NK-92 (cell line): ENCODE measurements around the gene PEX11B.

Source experiments
- DNase-seq: peaks from one replicate; lab custom pipeline; 2025; ENCODE audit not compliant: unreplicated experiment; lab: John Stamatoyannopoulos, UW

Gene PEX11B, protein sequence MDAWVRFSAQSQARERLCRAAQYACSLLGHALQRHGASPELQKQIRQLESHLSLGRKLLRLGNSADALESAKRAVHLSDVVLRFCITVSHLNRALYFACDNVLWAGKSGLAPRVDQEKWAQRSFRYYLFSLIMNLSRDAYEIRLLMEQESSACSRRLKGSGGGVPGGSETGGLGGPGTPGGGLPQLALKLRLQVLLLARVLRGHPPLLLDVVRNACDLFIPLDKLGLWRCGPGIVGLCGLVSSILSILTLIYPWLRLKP

DNA sequence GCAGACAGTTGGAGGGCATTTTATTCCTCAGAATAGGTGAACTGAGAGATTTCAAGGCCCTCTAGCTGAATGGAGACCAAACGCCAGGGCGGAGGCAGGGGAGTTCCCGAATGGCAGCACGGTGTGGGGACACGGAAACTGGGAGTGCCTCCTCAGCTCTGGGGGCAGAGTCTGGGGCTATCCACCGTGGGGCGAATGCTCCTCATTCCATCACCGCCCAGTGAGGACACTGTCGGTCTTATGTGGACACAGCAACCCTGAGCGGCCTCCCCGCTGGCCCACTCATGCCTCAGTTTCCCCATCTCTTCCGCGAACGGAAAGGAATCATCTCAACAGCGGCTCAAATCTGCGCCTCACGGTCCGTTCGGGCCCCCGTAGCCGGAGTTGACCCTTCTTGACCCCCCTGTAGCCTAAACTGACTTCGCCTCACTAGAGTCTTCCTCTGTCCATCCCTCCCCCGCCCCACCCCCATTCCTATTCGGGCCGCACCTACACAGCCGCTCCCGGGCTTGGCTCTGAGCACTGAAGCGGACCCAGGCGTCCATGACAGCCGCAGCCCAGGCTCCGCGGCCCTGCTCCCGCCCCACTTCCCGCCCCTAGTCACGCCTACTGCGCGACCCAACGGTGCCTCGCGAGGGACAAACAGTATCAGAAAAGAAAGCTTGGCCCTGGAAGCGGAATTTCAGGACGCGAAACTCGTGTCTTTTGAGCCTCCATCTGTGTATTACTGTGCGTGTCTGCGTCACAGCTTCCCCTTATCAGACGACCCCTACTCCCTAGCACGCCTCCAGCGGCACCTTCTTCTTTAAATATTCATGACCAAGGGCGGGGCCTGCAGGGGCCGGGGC, at the start of gene PEX11B:
Gene PEX11B, minus strand, starts transcription at position 574 of the 848 bp plus-strand sequence. Its CDS starts 29 bp downstream, at position 545.
- DNase-seq = peak; percentile 49

DNA sequence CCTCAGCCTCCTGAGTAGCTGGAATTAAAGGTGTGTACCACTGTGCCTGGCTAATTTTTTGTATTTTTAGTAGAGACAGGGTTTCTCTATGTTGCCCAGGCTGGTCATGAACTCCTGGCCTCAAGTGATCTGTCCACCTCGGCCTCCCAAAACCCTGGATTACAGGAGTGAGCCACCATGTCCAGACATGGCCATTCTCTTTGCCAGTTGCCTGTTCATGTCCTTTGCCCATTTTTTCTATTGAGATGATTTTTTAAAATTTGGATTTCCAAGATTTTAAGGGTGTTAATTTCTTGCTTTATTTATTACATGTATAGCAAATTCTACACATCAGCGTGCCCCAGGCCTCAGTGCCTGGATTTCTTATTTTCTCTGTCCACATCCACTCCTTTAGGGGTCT, 48.8 kb upstream of the PEX11B start:
- DNase-seq = no peak

DNA sequence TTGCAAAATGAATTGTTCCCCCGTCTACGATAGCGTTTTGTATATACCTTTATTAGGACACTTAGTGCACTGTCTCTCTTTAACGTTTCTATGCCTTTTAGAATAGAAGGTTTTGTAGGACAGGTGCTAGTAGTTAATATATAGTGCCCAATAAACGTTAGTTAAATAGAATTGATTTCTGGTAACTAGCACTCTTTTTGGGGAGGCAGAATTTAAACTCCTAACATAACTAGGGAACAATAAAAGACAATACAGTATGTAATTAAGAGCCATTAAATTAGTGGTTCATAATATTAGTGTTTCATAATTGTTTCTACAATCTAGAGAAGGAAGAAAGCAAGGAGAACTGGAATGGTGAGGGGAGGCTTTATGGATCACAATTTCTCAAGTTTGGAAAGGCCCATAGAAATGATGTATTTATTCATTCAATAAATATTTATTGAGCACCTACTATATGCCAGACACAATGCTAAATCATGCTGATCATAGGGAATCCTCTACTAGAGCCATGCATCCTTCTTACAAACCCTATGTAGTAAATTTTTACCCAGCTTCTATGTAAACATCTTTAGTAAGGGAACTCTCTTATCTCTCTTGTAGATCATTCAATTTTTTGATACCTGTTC, 46.7 kb upstream of the PEX11B start:
- no peak for DNase-seq

DNA sequence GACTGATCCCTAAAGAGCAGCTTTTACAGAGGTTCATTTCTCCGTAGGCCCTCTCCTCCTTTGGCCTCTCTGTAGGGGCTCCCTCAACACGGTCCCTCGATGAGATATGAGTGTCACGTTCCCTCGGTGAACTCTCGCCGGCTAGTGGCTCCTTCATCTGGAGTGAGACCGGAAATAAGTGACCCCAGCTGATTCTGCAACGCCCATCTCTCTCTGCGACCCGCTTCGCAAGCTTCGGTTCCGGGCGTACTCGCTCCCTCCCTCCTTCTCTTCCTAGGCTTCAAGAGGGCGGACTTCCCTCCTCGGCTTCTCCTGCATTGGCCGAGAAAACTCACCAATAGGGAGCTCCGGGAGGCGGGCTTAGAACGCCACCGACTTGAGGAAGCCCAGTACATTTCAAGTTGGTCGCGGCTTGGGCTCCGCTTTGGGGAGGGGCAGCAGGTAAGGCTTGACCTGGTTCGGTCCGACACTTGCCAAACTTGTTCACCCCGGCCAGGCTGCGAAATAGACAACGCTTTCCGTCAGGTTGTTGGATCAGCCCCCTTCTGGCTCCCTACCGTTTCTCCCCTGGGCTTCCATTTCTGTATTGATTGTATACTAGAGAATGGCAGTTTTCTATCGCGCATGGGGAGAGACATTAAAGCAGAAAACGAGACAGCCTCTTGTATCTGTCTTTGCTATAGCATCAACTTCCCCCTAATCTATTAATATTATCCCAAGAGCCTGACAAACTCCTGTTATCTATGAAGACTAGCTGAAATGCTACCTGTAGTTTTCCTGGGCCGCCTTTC, 46.0 kb upstream of the PEX11B start, which contains the start of the genes ANKRD34A and POLR3GL:
Gene ANKRD34A, minus strand, starts transcription at position 248 of the 791 bp plus-strand sequence. CDS start 2,816 bp downstream, outside the sequence.
Gene POLR3GL, plus strand, starts transcription at position 363 of the 791 bp plus-strand sequence. CDS start 10,176 bp downstream, outside the sequence.
- peak; percentile 24 for DNase-seq

DNA sequence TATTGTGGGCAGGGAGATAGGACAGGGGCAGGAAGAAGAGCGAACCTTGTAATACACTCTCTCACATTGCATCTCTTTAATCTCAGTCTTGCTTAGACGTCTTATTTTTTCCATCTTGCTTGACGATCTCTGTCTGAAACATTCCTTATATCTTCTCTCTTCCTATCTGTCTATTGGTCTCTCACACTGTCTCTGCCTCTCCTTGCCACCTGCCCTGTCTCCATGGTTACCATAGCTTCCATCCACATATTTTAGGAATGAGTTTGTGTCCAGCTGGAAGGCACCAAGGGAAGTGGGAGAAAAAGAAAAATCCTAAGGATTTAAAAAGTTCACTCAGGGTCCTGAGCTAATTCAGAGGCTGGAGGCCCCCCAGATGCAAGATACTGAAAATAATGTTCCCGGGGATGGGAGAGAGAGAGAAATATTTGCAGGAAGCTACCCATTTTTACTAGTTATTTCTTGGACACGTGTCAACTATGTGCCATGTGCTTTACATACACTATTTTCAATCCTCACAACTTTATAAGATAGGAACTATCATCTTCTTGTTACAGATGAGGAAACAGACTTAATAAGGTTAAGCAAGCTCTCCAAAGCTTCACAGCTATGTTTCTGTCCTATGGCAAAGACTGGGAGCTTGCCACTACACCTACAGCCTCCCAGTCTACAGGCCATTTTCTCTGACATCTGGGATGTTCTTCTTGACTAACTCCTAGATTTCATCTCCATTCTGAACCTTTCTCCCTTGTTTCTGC, 44.9 kb upstream of the PEX11B start:
- no peak for DNase-seq

DNA sequence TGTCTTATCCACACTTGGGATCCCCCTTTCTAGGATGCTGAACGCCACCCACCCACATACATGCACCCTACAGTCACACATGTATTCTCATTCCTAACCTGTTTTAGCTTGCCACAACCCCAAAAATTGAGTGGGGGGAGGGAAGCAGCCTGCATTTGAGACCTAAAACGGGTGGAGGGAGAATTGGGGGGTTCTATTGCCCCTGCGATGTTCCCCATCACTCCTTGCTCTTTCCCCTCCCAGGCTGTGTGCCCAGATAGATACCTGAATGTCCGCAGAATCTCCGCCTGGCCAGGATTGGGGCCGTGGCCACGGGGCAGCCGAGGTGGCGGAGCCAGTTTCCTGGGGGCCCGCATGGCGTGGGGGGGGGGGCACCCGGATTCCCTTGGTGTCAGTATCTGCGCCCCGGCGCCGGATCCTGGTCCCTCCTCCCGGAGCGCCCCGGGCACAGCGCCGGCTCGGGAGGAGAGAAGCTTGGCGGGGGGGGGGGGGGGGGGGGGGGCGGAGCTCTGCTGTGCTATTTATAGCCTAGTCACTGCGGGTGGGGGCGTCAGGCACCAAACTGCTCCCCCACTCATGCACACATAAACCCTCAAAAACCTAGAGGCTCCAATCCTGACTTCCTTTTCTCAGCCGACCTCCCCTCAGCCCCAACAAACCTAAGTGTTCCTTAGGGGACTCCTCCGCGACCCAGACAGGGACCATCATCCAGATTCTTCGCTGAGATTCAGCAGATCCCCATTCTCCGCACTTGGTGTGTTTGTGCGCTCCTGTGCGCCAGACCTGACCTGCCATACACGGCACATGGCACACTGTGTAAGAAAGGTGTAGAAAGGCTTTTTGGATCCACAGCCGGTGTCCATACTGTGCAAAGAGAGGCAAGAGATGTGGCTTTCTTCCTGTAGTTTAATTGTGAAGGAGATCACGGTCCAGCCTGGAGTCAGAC, 43.9 kb upstream of the PEX11B start:
- no peak for DNase-seq

DNA sequence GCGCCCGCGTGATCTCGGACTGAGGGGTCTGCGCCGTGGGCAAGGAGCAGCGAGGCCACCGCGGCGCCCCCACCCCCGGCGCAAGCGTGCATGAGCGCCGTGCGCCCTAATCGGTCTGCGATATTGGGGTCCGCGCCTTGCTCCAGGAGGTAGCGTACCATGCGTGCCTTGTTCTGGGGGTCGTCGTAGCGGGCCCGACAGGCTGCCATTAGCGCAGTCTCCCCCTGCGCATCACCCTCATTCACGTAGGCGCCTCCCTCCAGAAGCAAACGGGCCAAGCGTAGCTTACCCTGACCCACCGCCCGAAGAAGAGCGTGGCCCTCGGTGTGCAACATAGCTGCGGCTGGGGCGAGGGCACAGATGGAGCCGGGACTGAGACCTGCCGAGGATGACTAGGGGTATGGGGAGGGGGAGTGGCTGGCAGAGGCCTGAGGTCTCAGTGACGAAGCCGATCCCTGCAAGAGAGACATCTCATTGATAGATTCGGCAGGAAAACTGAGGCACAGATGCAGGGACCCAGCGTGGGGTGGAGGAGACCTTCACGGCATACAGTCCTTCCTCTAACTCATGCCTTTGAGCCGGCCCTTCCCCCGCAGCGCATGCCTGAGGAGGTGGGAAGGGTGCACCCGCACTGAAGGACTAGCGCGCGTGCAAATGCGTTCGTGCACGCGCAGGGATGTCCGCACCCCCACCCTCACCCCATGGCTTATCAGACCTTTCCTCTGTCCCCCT, 43.1 kb upstream of the PEX11B start:
- DNase-seq = no peak

DNA sequence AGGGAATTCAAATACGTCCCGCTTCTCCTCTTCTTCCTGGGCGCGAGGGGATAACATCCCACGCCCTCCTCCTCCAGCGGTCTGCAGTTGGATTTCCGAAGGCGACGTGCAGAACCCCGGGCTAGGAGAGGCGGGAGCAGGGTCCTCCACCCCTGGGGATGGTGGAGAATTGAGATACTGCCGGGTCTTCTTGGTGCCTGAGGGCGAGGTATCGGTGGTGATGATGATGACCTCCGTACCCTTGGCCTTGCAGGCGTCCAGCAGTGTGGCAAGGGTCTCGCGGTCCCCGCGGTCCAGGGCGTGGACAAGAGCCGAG, 42.5 kb upstream of the PEX11B start:
- DNase-seq = no peak

DNA sequence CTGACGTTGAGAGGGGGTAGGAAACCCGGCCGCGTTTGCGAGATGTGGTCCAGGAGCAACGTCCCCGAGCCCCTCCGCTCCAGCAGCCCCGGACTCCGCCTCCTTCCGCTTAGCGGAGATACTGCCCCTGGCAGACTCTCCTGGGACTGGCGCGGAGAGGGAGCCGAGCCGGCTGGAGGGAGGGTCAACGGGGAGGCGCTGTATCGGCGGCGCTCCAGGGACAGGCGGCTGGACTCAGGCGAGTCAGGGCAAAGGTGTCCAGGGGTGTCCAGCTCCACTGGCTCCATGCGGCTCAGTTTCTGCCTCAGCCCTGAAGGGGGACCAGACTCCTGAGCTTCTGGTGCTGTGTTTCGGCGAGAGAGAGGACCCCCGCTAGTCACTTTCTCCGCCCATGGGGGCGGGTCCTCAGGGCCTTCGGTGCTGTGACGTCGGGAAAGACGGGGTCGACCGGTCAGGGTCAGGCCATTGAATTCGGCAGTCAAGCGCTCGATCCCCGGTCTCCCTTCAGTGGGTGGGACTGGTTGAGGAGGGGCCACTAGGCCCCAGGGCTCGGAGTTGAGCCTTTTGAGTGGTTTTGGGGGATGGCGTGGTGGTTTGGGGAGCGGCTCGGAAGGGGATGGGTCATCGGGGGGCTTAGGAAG, 42.1 kb upstream of the PEX11B start:
- no peak for DNase-seq

DNA sequence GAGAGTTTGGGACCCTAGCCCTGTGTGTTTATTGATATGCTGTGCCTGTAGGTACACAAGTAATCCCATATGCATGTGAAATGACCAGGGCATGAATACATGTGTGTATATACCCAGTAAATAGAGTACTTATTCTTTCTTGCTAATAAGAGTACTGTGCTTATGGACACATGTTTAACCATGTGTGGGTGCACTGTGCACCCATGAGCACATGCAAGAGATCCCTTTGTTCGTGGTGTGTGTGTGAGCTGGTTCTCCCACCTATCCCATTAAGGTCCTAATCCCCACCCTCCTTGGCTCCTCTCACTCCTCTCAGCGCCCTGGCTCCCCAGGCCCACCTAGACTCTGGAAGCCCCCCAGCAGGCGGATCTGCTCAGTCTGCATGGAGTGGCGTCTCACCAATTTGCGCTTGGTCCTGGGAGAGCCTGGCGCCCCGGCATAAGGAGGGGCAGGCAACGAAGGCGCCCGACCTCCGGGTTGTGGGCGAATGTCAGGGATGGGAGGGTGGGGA, 41.5 kb upstream of the PEX11B start:
- DNase-seq = no peak

DNA sequence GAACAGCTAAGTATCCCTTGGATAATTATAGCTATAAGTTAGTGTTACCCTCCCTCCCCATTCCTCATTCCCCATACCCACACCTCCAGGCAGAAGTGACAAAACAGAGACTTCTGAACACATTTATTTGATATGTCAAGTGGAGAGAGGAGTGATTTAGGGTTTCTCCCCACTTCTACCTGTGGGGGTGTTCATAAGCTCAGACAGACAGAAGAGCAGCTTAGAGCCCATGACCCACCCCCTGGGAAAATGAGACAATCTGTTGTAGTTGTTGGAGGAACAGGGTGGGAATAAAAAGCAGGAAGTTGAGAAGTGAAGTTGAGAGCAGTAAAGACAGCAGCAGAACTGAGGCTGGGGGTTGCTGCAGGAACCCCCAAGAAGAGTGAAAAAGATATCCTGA, 40.8 kb upstream of the PEX11B start:
- no peak for DNase-seq

DNA sequence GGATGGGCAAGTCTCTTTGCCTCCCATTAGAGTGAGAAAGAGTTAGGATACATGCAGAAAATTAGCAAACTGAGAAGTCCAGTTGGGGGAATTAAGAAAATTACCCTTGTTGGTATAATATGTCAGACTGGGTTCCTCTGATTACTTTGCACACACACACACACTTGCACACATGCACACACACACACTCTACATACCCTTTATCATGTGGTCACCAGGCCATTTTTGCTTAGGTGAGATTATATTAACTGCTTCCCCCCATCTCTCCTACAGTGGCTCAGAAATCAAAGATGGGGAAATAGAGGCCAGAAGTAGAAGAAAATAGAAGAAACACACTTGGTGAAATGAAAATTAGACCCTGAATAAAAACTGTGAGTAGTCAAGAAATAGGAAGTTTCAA, 40.2 kb upstream of the PEX11B start:
- no peak for DNase-seq

DNA sequence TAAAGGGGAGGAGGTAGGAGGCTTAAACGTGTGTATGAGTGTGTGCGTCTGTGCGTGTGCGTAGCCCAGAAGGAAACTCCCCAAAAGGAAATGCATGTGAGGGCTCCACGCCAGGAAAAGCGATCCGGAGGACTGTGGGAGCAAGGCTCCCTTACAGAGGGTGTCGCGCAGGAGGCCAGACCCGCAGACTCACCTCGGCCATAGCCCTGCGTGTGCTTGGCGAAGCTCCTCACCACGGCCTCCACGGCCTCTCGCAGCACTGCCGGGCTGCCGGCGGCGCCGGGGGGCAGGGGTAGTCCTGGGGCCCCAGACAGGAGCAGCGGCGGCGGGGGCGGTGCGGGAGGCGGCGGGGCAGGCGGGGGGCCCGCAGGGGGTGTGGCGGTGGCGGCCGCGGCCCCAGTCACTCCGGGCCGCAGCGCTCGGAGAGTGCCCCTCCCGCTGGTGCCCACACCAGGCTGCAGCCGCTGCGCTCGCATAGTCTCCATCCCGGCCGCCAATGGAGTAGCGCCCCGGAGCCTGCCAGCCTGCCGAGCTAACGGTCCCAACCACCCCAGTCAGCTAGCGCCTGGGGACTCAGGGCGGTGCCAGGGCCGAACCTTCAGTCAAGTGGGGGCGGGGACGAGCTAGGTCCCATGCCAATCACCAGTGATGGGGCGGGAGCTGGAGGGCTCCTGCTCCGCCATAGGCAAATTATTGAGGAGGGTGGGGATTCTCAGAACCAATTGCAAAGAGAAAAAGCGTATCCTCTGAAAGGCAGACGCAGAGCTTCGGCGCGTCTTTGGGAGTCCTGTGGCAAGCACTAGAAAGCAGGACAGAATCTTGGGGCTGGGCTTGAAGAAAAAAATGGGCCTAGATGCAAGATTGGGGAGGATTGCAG, 39.2 kb upstream of the PEX11B start, which contains the start of gene LIX1L:
Gene LIX1L, minus strand, starts transcription at position 575 of the 877 bp plus-strand sequence. Its CDS starts 90 bp downstream, at position 485.
- DNase-seq = peak; percentile 63

DNA sequence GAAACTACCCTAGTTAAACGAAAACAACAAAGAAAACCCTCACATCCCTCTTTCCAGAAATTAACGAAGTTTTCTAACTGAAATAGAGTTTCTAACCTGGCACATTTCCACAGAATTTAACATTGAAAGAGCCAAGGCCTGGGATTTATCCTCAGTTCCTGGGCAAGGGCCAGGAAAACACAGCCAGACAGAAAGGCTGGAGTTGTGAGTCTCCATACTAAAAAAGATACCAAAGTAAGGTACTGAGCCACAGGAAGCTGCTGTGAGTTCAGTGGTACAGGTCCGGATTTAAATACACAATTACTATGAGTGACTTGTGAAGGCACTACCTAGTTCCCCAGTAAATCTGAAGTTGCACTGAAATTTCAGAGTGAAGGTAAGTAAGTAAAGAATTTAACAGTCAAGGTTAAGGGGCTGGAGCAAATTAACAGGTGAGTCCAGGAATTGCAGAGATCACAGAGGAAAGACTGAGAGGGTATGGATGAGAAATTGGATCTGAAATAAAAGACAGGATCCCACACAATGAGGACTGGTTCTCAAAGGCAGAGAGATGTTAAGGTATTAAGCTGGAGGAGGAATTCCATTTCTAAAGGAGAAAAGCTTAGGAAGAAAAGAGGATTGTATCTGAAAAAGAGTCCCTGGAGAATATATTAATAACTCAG, 38.4 kb upstream of the PEX11B start:
- no peak for DNase-seq

DNA sequence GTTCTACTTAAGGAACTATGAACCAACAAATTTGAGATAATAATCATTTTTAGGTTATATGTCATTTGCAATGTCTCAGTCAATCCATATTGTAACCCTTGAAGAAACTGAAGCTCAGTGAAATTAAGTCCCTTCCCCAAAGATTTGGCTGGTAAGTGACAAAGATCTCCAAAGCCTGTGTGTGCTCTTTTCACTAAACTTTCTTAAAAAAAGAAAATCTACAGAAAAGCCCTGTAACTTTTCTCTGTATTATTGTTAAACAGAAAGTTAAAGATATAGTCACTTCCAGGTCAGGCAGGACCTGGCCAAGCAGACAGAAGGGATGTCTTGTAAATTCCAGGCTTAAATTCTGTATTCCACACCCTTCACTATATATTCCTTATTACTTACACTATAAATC, 37.8 kb upstream of the PEX11B start:
- no peak for DNase-seq

DNA sequence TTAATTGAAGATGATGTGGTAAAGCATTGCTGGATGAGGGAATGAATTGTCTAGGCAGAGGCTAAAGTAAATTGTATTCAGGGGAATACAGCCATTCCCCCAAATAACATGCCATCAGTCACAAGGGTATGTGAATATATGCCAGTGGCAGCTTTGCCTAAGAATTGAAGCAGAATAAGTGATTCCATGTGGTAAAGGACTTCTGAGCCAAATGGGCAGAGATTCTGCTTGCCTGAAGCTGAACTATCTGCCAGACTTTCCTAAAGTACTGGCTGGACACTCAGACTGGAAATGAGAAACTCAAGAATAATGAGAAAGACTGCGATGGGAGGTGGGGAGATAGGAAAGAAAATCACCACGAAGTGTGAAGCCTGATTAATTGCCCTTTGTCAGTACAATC, 36.9 kb upstream of the PEX11B start:
- DNase-seq = no peak
